Measurements from ENCODE around the gene POLR2H.

DNA sequence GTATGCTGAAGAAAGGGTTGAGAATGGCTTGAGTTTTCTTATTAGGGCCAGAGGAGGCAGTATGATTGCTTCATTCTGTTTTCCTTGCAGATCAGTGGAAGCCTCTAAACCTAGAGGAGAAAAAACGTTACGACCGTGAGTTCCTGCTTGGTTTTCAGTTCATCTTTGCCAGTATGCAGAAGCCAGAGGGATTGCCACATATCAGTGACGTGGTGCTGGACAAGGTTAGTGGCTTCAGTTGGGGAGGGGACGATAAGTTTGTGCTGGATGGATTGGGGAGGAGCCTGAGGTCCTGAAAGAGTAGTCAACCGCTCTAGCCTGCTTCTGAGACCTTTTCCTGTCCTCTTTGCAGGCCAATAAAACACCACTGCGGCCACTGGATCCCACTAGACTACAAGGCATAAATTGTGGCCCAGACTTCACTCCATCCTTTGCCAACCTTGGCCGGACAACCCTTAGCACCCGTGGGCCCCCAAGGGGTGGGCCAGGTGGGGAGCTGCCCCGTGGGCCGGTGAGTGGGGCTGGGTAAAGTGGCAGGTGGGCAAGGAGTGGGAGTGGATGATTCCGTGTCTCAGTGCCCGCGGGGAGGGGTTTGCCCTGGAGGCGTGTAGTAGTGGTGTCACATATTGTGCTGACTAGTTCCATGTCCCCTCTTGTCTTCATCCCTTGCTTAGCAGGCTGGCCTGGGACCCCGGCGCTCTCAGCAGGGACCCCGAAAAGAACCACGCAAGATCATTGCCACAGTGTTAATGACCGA is 38.6 kb upstream of the POLR2H start:
- TF ChIP-seq, protein P1, sequence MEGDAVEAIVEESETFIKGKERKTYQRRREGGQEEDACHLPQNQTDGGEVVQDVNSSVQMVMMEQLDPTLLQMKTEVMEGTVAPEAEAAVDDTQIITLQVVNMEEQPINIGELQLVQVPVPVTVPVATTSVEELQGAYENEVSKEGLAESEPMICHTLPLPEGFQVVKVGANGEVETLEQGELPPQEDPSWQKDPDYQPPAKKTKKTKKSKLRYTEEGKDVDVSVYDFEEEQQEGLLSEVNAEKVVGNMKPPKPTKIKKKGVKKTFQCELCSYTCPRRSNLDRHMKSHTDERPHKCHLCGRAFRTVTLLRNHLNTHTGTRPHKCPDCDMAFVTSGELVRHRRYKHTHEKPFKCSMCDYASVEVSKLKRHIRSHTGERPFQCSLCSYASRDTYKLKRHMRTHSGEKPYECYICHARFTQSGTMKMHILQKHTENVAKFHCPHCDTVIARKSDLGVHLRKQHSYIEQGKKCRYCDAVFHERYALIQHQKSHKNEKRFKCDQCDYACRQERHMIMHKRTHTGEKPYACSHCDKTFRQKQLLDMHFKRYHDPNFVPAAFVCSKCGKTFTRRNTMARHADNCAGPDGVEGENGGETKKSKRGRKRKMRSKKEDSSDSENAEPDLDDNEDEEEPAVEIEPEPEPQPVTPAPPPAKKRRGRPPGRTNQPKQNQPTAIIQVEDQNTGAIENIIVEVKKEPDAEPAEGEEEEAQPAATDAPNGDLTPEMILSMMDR (IDR thresholded peaks at IDR 0.05) = no peak
- TF ChIP-seq POLR2A (IDR thresholded peaks at IDR 0.05) = no peak
